Gastroesophageal sphincter (tissue), 4 donors: Measurements from ENCODE around the gene CYB5R4. TPM values are rescaled to one million over a fixed set of nuclear protein-coding genes. Genes with fewer than 3 reads are reported as not detected.

Source experiments
- ATAC-seq: fragments of 150-250 bp; one replicate; pipeline ENCODE4 v1.9.1; 2016; ENCODE audit warnings: mild to moderate bottlenecking, moderate library complexity
- H3K27ac ChIP-seq, 4 donors: fragments of 200-600 bp; sonication (generic) in 3 of 4; 1 replicate in 3 of 4; 2 replicates in 1 of 4; pipeline ENCODE4 v1.5.1; 2016 to 2019
- H3K27me3 ChIP-seq: fragments of 200-600 bp; sonication (generic); one replicate; pipeline ENCODE4 v1.5.1; 2019
- H3K36me3 ChIP-seq, 2 donors: fragments of 200-600 bp; sonication (generic); one replicate each; pipeline ENCODE4 v1.5.1; 2019; ENCODE audit warnings: control low read depth in 1 of 2
- H3K4me1 ChIP-seq, 3 donors: fragments of 200-600 bp; sonication (generic); 1 replicate in 2 of 3; 2 replicates in 1 of 3; pipeline ENCODE4 v1.5.1; 2016 to 2019; ENCODE audit warnings: control low read depth in 2 of 3
- H3K4me3 ChIP-seq, 2 donors: fragments of 200-600 bp; sonication (generic); one replicate each; pipeline ENCODE4 v1.5.1; 2019; ENCODE audit warnings: mild to moderate bottlenecking in 1 of 2, moderate library complexity in 1 of 2
- H3K9me3 ChIP-seq, 3 donors: fragments of 200-600 bp; sonication (generic); one replicate each; pipeline ENCODE4 v1.5.1; 2017 to 2019; ENCODE audit warnings: control low read depth in 2 of 3
- CTCF ChIP-seq, 4 experiments: fragments of 200-600 bp in 2 of 4; fragments of 450-650 bp in 2 of 4; sonication (generic) in 1 of 4; IDR thresholded peaks; one replicate each; pipeline ENCODE4 v1.5.1; 2017 to 2019; ENCODE audit warnings: antibody characterized with exemption in 4 of 4, mild to moderate bottlenecking in 2 of 4, moderate library complexity in 2 of 4
- EP300 ChIP-seq: sonication (generic); formaldehyde crosslinking; IDR thresholded peaks from one replicate; pipeline ENCODE4 v1.6.1; 2017; ENCODE audit warnings: antibody characterized with exemption, mild to moderate bottlenecking
- POLR2A ChIP-seq, 2 donors: fragments of 450-650 bp; IDR thresholded peaks; one replicate each; pipeline ENCODE4 v1.6.1; 2017; ENCODE audit warnings: antibody characterized with exemption in 2 of 2, mild to moderate bottlenecking in 2 of 2, moderate library complexity in 1 of 2
- POLR2AphosphoS5 ChIP-seq: sonication (generic); formaldehyde crosslinking; IDR thresholded peaks from one replicate; pipeline ENCODE4 v1.6.1; 2017; ENCODE audit warnings: antibody characterized with exemption
- WGBS, 2 donors: methylation state at CpG; one replicate each; pipeline ENCODE4 v1.1.5; 2018; ENCODE audit warnings: low coverage in 1 of 2; 5-methylcytosine and 5-hydroxymethylcytosine counted together
- total RNA-seq, 4 donors: library from RNA; depleted of rRNA; stranded (reverse); fragments of >200 nt; gene quantifications; one replicate each; pipeline ENCODE4 v1.1.0, GENCODE V29; 2016

CYB5R4 gene
- total RNA-seq, 4 donors from 2014 or later = 16.0 to 32.4 (median 20.8) TPM

GRCh38 chr6:83824388-83824801, 35.1 kb upstream of the CYB5R4 start:
- 2 to 4% methylated on average over 3 of the region's 3 CpGs for WGBS, 2 donors
- Histone ChIP-seq H3K36me3 (no peaks in the 10 kb centered on the region), H3K27ac (no peak overlapping the region), H3K4me3 (no peak overlapping the region), H3K27me3 (no peaks in the 10 kb centered on the region), H3K4me1 (peaks cover 0 to 10% (median 0%) of the 10 kb centered on the region in 3 donors), H3K9me3 (no peaks in the 10 kb centered on the region)
- TF ChIP-seq EP300 = no peak
- no peak for TF ChIP-seq CTCF (IDR thresholded peaks at IDR 0.05)
- TF ChIP-seq POLR2AphosphoS5 = no peak
- no peak for TF ChIP-seq POLR2A (IDR thresholded peaks at IDR 0.05)
- ATAC-seq = no peak

GRCh38 chr6:83824831-83825230, 34.7 kb upstream of the CYB5R4 start:
- ATAC-seq = no peak
- 6 to 24% methylated on average over 2 of the region's 2 CpGs for WGBS, 2 donors
- Histone ChIP-seq H3K4me3 (no peak overlapping the region), H3K36me3 (no peaks in the 10 kb centered on the region), H3K27ac (no peak overlapping the region), H3K27me3 (no peaks in the 10 kb centered on the region), H3K4me1 (peaks cover 0 to 10% (median 0%) of the 10 kb centered on the region in 3 donors), H3K9me3 (no peaks in the 10 kb centered on the region)
- TF ChIP-seq POLR2A (IDR thresholded peaks at IDR 0.05) (no peak), EP300 (no peak), POLR2AphosphoS5 (no peak), CTCF (IDR thresholded peaks at IDR 0.05) (no peak)

- 67 to 83% methylated on average over 1 of the region's 2 CpGs for WGBS, 2 donors
- ATAC-seq = no peak
- Histone ChIP-seq H3K27me3 (no peaks in the 10 kb centered on the region), H3K36me3 (no peaks in the 10 kb centered on the region), H3K27ac (no peak overlapping the region), H3K4me1 (peaks cover 0 to 10% (median 0%) of the 10 kb centered on the region in 3 donors), H3K9me3 (no peaks in the 10 kb centered on the region), H3K4me3 (no peak overlapping the region)
- TF ChIP-seq POLR2AphosphoS5 = no peak
- no peak for TF ChIP-seq POLR2A (IDR thresholded peaks at IDR 0.05)
- no peak for TF ChIP-seq CTCF (IDR thresholded peaks at IDR 0.05)
- TF ChIP-seq EP300 = no peak
These were observed 32.4 kb upstream of the CYB5R4 start for GRCh38 chr6:83827050-83827449.

- WGBS, 2 donors = 85 to 92% methylated on average over 6 of the region's 6 CpGs
- no peak for TF ChIP-seq POLR2AphosphoS5
- no peak for TF ChIP-seq POLR2A (IDR thresholded peaks at IDR 0.05)
- no peak for TF ChIP-seq CTCF (IDR thresholded peaks at IDR 0.05)
- no peak for TF ChIP-seq EP300
- H3K27ac ChIP-seq = no peak overlapping the region
- H3K27me3 ChIP-seq = no peaks in the 10 kb centered on the region
- no peaks in the 10 kb centered on the region for H3K36me3 ChIP-seq
- H3K9me3 ChIP-seq = peaks cover 0 to 16% (median 0%) of the 10 kb centered on the region in 3 donors
- H3K4me3 ChIP-seq = no peak overlapping the region
- no peak for ATAC-seq
- no peaks in the 10 kb centered on the region for H3K4me1 ChIP-seq
These were observed 20.8 kb upstream of the CYB5R4 start for GRCh38 chr6:83838727-83839126.

GRCh38 chr6:83844170-83844569, 15.3 kb upstream of the CYB5R4 start:
- H3K27ac ChIP-seq = no peak overlapping the region
- peaks cover 0 to 8% (median 0%) of the 10 kb centered on the region in 3 donors for H3K9me3 ChIP-seq
- ATAC-seq = no peak
- no peaks in the 10 kb centered on the region for H3K36me3 ChIP-seq
- TF ChIP-seq EP300 = no peak
- TF ChIP-seq CTCF (IDR thresholded peaks at IDR 0.05) = no peak
- no peak for TF ChIP-seq POLR2A (IDR thresholded peaks at IDR 0.05)
- no peak for TF ChIP-seq POLR2AphosphoS5
- no peaks in the 10 kb centered on the region for H3K4me1 ChIP-seq
- H3K4me3 ChIP-seq = no peak overlapping the region
- 85 to 98% methylated on average over 3 of the region's 3 CpGs for WGBS, 2 donors
- no peaks in the 10 kb centered on the region for H3K27me3 ChIP-seq
